ENCODE measurements around the gene MMGT1.

The MMGT1 gene

DNA sequence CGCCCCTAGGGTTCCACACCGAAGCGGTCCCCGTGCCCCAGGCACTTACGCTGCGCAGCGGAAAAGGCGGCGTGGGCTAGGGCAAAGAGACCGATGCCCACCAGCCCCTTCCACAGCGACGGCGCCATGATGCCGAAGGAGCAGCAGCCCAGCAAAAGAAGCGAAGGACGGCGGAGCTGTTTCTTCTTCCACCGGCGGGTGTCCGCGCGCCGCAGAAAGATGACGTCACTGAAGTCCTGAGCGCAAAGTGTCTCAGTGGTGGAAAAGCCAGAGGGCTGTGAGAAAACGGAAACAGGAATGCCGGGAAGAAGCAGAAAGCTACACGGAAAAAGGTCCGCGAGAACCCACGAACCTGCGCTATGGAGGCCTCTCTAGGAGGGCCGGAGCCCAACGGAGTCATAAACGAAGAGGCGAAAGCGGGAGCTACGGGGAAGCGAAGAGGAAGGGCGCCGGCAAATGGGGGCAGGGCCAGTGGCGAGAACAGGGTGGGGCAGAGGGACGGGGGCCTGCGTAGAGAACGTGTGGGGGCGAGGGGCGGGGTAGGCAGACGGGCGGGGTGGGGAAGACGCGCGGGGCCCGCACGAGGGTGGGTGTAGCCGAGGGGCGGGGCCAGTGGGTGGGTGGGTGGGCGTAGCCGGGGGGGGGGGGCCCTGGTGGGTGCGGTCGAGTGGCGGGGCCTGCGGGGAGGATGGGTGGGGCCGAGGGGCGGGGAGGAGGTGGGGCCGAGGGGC is at the start of gene MMGT1:
MMGT1 (minus strand) TSS at position 441 of the 731 bp plus-strand sequence; CDS start at position 128, 313 bp downstream.
- peak; percentile 50 to 69 (median 63) for DNase-seq (ENCODE audit: low read depth in 4 of 4, low spot score in 1 of 4)

DNA sequence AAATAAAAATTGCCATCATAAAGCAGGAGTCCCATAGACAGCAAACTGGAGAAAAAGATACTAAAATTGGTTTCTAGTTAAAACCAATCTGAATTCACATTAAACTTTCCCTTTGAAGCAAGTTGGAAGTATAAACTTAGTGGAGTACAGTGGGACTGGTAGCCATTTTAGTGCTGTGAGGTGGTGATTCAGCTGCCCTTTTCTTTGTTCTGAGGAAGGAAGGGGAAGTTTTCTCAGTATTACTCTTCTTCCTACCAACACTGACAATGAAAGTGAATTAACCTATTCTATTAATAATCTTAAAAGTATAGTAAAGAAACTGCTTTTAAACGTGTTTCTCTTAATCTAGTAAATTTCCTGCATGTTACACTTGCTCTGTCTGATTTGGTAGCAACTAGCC is 48.1 kb upstream of the MMGT1 start:
- no peak for DNase-seq (ENCODE audit: low read depth in 4 of 4, low spot score in 1 of 4)

DNA sequence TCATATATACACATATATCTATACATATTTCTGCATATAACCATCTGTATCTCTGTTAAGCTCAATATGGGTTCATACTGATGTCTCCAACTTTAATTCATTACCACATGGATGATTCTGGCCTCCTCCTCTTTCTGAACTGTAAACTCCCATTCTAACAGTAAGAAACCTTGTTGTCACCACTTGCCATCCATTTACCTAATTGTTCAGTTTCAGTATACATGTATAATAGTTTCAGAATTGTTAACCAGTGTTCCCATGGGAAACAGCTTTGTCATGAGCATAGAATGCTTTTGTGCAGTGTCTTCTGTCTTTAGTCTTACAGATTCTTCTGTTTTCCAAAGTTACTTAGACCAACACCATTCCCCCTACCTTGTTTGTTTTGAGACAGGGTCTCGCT is 47.4 kb upstream of the MMGT1 start:
- no peak for DNase-seq (ENCODE audit: low read depth in 4 of 4, low spot score in 1 of 4)

DNA sequence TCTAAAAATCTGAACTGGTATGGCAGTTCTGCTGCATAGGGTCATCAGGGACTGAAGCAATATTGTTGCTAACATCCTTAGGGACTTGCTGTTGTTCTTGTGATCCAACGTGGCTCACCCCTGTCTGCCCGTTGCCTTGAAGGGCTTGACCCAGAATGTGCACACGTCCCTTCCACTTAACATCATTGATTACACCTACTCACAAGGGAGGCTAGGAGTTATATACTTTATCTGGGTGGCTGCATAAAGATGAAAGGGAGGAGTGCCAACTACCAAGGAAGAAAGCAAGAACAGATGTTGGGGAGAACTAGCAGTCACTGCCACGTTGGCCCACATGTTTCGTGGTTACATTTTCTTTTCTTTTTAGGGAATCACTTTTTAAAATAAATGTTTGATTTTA is 45.4 kb upstream of the MMGT1 start:
- no peak for DNase-seq (ENCODE audit: low read depth in 4 of 4, low spot score in 1 of 4)

DNA sequence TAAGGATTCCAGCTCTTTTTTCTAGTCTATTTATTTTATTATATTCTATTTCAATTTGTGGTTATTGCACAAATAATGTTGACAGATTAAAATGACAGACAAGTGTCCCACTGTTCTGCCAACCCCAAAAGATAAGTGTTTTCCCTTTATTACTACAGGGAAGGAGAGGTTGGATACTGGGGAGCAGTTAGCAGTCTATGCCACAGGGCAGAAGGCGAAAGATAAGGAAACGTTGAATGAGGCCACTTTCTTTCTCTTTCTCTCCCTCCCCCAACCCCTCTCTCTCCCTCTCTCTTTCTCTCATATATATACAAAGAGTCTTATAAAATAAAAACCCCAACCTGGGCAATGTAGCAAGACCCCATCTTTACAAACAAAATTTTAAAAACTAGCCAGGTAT is 43.1 kb upstream of the MMGT1 start:
- no peak for DNase-seq (ENCODE audit: low read depth in 4 of 4, low spot score in 1 of 4)

DNA sequence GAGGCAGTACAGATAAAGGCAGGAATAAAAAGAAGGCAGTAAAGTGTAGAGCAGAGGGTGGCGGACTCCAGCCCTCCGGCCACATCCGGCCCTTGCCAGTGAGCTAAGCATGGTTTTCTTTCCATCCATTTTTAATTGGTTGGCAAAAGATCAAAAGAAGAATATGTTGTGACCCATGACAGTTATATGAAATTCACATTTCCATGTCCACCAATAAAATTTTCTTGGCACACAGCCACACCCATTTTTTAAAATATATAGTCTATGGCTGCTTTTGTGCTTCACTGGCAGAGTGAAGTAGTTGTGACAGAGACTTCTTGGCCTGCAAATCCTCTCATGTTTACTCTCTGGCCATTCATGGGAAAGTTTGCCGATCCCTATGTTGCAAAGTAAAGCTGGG is 41.2 kb upstream of the MMGT1 start:
- no peak for DNase-seq (ENCODE audit: low read depth in 4 of 4, low spot score in 1 of 4)

DNA sequence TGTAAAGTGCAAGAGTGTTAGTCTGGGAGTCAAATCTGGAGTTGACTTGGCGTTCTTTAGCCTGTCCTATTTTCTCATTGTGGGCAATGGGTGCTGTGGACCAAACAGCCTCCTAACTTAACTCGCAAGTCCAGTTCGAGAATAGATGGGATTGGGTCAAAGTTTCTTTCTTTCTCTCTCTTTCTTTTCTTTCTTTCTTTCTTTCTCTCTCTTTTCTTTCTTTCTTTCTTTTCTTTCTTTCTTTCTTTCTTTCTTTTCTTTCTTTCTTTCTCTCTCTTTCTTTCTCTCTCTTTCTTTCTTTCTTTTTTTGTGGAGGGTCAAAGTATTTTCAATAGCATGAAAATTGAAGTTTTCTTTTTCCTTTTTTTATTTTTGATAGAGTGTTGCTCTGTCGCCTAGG is 14.5 kb upstream of the MMGT1 start:
- no peak for DNase-seq (ENCODE audit: low read depth in 4 of 4, low spot score in 1 of 4)

DNA sequence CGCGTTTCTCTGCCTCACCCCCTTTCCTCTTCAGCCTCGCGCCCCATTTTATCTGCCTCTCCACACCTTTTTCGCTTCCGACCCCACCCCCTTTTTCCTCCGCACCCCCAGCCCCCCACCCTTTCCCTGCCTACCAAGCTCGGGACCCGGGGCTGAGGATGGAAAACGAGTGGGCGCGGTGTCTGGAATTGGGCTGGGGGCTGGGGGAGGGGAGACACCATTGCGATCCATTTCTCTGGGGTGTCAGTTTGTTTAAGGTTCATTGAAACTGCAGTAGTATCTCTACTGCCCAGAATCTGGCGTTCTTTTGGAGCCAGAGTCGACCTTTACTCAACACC is 12.2 kb upstream of the MMGT1 start:
- no peak for DNase-seq (ENCODE audit: low read depth in 4 of 4, low spot score in 1 of 4)

DNA sequence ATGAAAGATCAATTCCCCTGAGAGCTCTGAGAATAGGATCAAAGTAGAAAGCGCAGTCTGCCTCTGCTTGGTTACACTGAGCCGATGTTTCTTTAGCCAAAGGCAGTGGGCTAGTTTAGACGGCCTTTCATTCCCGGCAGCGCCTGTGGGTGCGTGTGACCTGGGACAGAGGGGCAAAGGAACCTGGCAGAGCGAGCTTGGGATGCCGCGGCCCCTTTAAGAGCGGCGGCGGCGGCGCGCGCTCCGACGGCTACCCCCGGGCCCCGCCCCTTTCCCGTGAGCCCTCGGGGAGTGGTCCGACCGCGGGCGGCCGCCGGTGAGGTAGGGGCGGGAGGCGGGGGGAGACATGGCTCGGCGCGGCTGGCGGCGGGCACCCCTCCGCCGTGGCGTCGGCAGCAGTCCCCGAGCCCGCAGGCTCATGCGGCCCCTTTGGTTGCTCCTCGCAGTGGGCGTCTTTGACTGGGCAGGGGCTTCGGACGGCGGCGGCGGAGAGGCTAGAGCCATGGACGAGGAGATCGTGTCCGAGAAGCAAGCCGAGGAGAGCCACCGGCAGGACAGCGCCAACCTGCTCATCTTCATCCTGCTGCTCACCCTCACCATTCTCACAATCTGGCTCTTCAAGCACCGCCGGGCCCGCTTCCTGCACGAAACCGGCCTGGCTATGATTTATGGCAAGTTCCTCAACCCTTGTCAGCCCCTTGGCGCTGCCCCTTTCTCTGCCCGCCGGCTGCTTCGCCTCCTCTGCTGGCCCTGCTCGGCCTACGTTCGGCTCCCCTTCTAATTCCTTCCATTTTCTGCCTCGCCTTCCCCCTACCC is 11.6 kb upstream of the MMGT1 start, which contains the start of gene SLC9A6:
SLC9A6 (plus strand) TSS at position 279 of the 816 bp plus-strand sequence; CDS start at position 503, 224 bp downstream.
- DNase-seq (ENCODE audit: low read depth in 4 of 4, low spot score in 1 of 4), result peak in 3 of 4 experiments; percentile 27 to 53 (median 50)

DNA sequence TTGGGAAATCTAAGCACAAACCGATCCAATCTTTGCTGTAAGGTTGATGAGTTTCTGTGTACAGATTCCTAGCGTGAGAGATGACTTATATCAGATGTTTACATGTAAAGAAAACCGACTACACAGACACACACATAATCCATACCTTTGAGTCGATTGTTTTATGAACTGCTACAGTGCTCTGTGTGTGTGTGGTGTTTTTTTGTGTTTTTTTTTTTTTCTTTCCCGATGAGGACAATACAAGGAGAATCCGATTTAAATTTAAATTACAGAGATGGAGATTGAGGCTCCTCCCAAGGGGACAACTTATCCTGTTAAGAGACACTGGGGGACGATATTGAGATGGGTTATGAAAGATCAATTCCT is 11.0 kb upstream of the MMGT1 start:
- DNase-seq (ENCODE audit: low read depth in 4 of 4, low spot score in 1 of 4), result no peak

DNA sequence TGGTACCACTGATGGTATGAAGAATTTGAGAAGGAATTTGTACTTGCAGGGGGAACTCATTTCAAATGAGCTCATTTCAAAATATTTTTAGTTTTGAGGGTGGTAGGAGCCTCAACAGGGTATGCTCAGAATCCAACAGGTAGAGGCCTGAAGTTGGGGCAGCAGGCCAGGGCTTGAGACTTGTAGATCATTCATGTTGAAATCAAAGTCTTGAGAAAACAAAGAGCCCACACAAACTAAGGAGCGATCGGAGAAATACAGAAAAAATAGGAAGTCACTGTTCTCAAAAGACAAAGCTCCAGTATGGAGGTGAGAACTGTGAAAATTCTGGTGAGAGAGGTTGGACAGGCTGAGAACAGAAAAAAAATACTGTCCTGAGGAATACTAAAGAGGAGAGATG is 10.5 kb upstream of the MMGT1 start:
- no peak for DNase-seq (ENCODE audit: low read depth in 4 of 4, low spot score in 1 of 4)

DNA sequence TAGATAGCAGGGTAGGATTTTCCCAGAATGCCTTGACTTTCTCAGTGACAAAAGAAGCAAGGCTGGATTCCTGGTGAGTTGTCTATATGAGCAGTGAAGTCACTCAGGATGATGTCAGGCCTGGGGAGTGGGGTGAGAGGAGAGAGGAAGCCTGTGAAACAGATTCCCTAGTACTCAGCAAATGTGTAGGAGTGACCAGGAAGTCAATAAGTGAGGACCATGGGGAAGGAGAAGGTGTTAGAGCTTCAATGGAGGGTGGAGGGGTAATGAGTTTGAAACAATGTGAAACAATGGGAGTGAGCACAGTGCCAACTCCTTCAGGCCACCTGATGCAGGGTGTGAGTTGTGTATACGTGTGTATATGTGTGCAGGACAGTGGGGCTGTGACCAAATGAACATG is 9.1 kb upstream of the MMGT1 start:
- no peak for DNase-seq (ENCODE audit: low read depth in 4 of 4, low spot score in 1 of 4)

DNA sequence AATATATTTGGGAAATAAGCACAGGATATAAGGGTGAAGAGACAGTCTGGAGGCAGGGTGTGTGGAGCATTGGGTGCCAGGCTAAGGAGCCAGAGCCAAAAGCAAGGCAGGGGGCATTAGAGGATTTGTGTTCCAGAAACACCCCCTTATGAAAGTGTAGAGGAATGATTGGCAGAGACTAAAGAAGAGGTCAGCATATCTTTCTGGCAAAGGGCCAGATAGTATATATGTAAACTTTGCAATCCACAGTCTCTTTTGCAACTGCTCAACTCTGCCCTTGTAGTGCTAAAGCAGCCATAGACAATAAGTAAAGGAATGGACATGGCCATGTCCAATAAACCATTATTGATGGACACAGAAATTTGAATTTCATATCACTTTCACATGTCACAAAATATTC is 7.9 kb upstream of the MMGT1 start:
- DNase-seq (ENCODE audit: low read depth in 4 of 4, low spot score in 1 of 4), result no peak

DNA sequence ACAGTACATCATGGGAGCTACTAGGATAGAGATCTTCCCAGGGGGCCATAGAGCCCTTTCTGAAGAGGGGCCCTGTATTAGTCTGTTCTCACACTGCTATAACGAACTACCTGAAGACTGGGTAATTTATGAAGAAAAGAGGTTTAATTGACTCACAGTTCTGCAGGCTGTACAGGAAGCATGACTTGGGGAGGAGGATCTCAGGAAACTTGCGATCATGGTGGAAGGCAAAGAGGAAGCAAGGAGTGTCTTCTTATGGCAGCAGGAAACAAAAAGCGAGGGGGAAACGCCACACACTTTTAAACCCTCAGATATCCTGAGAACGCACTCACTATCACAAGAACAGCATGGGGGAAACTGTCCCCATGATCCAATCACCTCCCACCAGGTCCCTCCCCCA is 7.2 kb upstream of the MMGT1 start:
- no peak for DNase-seq (ENCODE audit: low read depth in 4 of 4, low spot score in 1 of 4)

DNA sequence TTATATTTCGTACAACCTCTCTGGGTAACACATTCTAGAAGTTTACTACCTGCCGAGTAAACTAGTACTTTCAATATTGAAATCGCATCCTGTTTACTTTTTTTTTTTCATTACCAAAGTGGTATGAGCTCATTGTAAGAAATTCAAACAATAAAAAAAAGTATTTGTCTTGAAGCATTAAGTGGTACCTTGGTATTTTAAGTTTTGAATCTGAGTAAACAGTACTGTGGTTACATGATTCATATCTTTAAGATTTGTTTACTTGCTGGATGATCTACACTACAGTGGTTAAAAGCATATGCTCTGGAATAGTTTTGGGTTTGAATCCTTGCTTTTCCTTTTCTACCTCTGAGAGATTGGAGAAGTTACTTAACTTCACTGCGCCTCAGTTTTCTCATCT is 3.8 kb upstream of the MMGT1 start:
- DNase-seq (ENCODE audit: low read depth in 4 of 4, low spot score in 1 of 4), result no peak

DNA sequence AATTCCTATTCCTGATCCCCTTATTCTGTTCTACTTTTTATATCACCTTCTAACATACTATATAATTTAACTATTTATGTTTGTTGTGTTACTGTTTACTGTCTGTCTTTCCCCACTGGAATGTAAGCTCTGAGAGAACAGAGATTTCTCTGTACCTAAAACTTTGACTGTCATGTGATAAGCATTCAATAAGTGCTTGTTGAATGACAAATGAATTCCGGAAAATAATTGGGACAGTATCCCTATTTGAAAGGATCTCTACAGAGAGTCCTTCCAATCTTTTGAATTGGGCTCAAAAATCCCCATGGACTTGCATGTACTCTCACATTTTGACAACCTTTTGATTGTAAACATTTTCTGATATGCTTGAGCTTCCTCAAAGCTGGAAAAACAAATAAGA is 1.6 kb upstream of the MMGT1 start:
- no peak for DNase-seq (ENCODE audit: low read depth in 4 of 4, low spot score in 1 of 4)

DNA sequence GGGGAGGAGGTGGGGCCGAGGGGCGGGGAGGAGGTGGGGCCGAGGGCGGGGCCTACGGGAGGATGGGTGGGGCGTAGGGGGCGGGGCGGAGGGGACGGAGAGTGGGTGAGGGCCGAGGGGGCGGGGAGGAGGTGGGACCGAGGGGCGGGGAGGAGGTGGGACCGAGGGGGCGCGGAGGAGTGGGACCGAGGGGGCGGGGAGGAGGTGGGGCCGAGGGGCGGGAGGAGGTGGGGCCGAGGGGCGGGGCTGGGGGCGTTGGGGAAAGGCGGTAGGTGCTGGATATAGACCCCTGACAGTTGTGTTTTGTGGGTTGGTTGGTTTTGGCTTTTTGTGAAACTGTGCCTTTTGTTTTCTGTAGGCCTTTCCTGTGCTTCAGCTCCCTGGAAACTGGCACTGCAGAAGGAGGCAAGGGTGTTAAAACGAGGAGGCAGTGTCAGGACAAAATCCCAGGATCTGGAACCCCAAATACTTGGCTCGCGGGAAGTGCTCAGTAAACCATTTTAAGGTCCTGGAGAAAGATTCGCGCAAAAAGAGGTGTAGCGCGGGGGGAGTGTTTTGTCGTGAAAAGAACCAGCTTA is 580 bp upstream of the MMGT1 start:
- peak in 3 of 4 experiments; percentile 60 to 64 (median 62) for DNase-seq (ENCODE audit: low read depth in 4 of 4, low spot score in 1 of 4)

DNA sequence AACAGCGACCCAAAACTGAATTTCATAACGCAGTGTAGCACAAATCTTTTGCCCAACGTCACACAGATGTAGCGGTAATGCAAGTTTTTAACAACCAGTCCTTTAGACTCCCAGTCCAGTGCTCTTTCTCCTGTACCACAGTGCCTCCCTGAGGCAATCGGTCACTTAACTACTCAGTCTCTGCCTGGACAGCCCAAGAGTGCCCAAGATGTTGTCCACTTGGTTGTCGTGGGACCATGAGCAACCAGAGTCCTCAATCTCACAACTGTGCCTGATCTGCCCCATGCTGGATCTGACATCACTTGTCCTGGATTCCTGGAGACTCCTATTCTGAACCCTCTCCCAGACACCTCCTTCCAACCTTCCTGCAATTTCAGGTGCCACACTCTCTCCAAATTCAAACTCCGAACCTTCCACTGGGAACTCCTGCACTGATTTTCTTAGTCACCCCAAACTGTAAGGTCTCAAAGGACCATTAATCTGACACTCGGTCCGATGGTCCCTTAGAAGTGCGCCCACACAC is 702 bp downstream of the MMGT1 start:
- no peak for DNase-seq (ENCODE audit: low read depth in 4 of 4, low spot score in 1 of 4)

DNA sequence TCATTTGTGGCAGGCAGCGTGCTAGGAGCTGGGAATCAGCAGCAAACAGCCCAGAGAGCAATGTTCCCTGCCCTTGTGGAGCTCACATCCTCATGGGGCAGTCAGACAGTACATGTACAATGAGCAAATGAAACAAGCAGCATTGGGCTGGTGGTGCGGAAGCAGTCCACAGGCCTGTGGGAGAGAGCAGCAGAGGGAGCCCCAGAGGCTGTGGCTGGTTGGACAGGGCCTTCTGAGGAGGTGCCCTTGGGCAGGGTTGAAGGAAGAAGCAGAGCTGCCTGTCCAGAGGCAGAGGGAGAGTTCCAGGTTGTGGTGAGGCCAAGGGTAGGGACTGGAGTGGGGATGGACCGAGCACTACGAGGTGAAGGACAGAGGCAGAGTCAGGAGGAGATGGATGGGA is 22.5 kb downstream of the MMGT1 start:
- no peak for DNase-seq (ENCODE audit: low read depth in 4 of 4, low spot score in 1 of 4)

DNA sequence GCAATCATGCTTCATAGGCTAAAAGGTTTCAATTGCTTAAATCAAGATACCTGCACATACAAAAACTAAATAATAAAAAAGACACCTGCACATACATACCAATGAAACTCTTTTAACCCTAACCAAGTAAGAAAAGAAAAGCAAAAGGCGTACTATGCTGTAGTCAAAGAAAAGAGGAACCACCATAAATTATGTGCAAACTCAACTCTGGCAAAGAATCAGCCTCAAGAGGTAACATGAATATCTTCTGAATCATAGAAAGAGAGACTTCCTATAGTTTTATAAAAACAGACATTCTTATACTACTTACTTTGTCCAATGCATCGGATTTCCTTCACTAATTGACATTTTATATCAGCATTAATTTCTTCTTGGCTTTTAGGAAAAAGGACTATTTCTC is 29.3 kb downstream of the MMGT1 start:
- DNase-seq (ENCODE audit: low read depth in 4 of 4, low spot score in 1 of 4), result no peak

DNA sequence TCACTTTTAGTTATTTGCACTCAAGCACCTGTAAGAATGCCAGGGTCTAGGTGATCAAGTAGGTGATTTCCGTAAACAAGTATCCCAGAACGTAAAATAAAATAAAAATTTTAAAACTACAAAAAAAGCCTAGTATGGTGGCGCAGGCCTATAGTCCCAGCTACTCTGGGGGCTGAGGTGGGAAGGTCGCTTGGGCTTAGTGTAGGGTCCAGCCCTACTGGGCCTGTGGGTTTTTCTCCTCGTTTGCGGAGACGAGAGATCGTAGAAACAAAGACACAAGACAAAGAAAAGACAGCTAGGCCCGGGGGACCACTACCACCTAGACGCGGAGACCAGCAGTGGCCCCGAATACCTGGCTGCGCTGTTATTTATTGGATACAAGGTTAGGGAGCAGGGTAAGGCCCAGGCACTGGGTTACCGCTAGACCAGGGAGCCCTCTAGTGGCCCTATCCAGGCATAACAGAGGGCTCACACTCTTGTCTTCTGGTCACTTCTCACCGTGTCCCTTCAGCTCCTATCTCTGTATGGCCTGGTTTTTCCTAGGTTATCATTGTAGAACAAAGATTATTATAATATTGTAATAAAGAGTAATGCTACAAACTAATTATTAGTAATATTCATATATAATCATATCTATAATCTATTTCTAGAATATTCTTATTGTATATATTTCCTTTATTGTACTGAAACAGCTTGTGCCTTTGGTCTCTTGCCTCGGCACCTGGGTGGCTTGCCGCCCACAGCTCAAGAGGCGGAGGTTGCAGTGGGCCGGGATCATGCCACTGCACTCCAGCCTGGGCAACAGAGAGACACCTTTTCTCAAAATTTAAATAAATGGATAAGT is 41.9 kb downstream of the MMGT1 start:
- peak; percentile 0 to 19 (median 7) for DNase-seq (ENCODE audit: low read depth in 4 of 4, low spot score in 1 of 4)

Data from stimulated activated CD4-positive, alpha-beta T cell treated with anti-CD3 and anti-CD28 coated beads, Interleukin-1b, Interleukin-23, amount 100 ng/mL, for 24 hours (primary cell).